HepG2 (cell line): ENCODE measurements around the gene TRMU. TPM values are rescaled to one million over a fixed set of nuclear protein-coding genes. Genes with fewer than 3 reads are reported as not detected.

Source experiments
- ATAC-seq: fragments of 200-7000 bp; cut with Tn5 transposase; 3 replicates; pipeline ENCODE4 v1.9.1; 2020; ENCODE audit warnings: mild to moderate bottlenecking, moderate library complexity
- BruUV-seq: library from RNA; stranded (reverse); fragments of 400-500 nt; replicated peaks from 2 replicates; lab custom pipeline; 2021; lab: Mats Ljungman, UMichigan
- CTCF ChIA-PET: fragments of 300-600 bp; formaldehyde crosslinking; extraction: SDS; loops from one replicate; lab custom pipeline; 2021; ENCODE audit warnings: low total read pairs, inconsistent platforms, low intra/inter-chr PET ratio; lab: Yijun Ruan, JAX
- POLR2A ChIA-PET: fragments of 350-600 bp; sonication (Branson Sonifier 250); formaldehyde crosslinking; loops from one replicate; lab custom pipeline; 2020; ENCODE audit warnings: antibody characterized with exemption, inconsistent platforms; lab: Yijun Ruan, JAX
- DNase-seq: peaks from one replicate; pipeline ENCODE4 v3.0.0-alpha.2; 2015; ENCODE audit warnings: low spot score
- FAIRE-seq: peaks from 3 replicates; lab custom pipeline; 2011; peaks lifted over from hg19 to GRCh38; lab: Jason Lieb, UNC
- H2AFZ ChIP-seq: one replicate; pipeline ENCODE4 v1.6.1; 2011; ENCODE audit warnings: low read length, inconsistent platforms
- H3K27ac ChIP-seq: fragments of 300-600 bp; 3 replicates; pipeline ENCODE4 v1.8.0; 2011; ENCODE audit warnings: mixed run types, mild to moderate bottlenecking, mixed read lengths, low read length, inconsistent platforms; ENCODE audit not compliant: insufficient read depth; ENCODE audit errors: extremely low read length
- H3K27me3 ChIP-seq, 2 experiments: fragments of 200-600 bp in 1 of 2; 2 replicates in 1 of 2; 3 replicates in 1 of 2; pipeline versions ENCODE4 v1.6.0 to v1.8.0; 2011; ENCODE audit warnings: low read length in 2 of 2, mild to moderate bottlenecking in 2 of 2, moderate library complexity in 2 of 2, inconsistent platforms in 1 of 2; ENCODE audit not compliant: insufficient read depth in 2 of 2, control insufficient read depth in 1 of 2
- H3K36me3 ChIP-seq, 2 experiments: fragments of 200-600 bp in 1 of 2; replicated peaks in 1 of 2; 2 replicates in 1 of 2; 3 replicates in 1 of 2; pipeline versions ENCODE4 v1.5.1 to v1.8.0; 2011; ENCODE audit warnings: low read length in 2 of 2, inconsistent platforms in 1 of 2; ENCODE audit not compliant: insufficient read depth in 2 of 2, control insufficient read depth in 1 of 2
- H3K4me1 ChIP-seq: 2 replicates; pipeline ENCODE4 v1.5.1; 2012; ENCODE audit warnings: low read length, inconsistent platforms; ENCODE audit not compliant: insufficient read depth
- H3K4me2 ChIP-seq: 2 replicates; pipeline ENCODE4 v1.6.0; 2011; ENCODE audit warnings: low read depth, low read length, inconsistent platforms
- H3K4me3 ChIP-seq, 3 experiments: fragments of 200-600 bp in 1 of 3; sonication (generic), shearing (Covaris generic) in 1 of 3; replicated peaks in 1 of 3; 2 replicates each; pipeline ENCODE4 v1.5.1; 2011 to 2016; ENCODE audit warnings: low read length in 3 of 3, inconsistent platforms in 2 of 3, low read depth in 2 of 3, mild to moderate bottlenecking in 2 of 3, control low read depth in 1 of 3, mixed read lengths in 1 of 3; ENCODE audit not compliant: insufficient read depth in 1 of 3
- H3K79me2 ChIP-seq: one replicate; pipeline ENCODE4 v1.6.1; 2011; ENCODE audit warnings: low read length, inconsistent platforms; ENCODE audit not compliant: insufficient read depth
- H3K9ac ChIP-seq: 2 replicates; pipeline ENCODE4 v1.6.0; 2011; ENCODE audit warnings: mild to moderate bottlenecking, low read depth, low read length, inconsistent platforms; ENCODE audit not compliant: insufficient read depth
- H3K9me3 ChIP-seq: 2 replicates; pipeline ENCODE4 v1.5.1; 2012; ENCODE audit warnings: mild to moderate bottlenecking, low read length
- H4K20me1 ChIP-seq: 2 replicates; pipeline ENCODE4 v1.6.0; 2011; ENCODE audit warnings: inconsistent platforms, mild to moderate bottlenecking, low read length, moderate library complexity; ENCODE audit not compliant: insufficient read depth
- ETV6 ChIP-seq: sonication (generic); formaldehyde crosslinking; conservative IDR thresholded peaks from 2 replicates; pipeline ENCODE4 v1.4.0; 2020; ENCODE audit warnings: missing genetic modification reagents
- GMEB1 ChIP-seq: sonication (generic); formaldehyde crosslinking; IDR thresholded peaks from 2 replicates; pipeline ENCODE4 v1.5.1; 2020; ENCODE audit warnings: missing genetic modification reagents, mild to moderate bottlenecking, borderline replicate concordance
- TERF1 ChIP-seq: sonication (generic); formaldehyde crosslinking; IDR thresholded peaks from 2 replicates; pipeline ENCODE4 v1.8.0; 2022; ENCODE audit warnings: mild to moderate bottlenecking, missing genetic modification reagents, moderate library complexity
- ZNF543 ChIP-seq: sonication (generic); formaldehyde crosslinking; IDR thresholded peaks from 2 replicates; pipeline ENCODE4 v1.4.0; 2020; ENCODE audit warnings: mild to moderate bottlenecking, missing genetic modification reagents
- WGBS: methylation state at CpG from one replicate; pipeline ENCODE4 v1.1.6; 2017; ENCODE audit warnings: low lambda C conversion rate; 5-methylcytosine and 5-hydroxymethylcytosine counted together
- in situ Hi-C: cut with HindIII; loops from 2 replicates; pipeline ENCODE4 v1.10.0; 2017; ENCODE audit warnings: low pct_unique_long_range_greater_than_20kb; ENCODE audit not compliant: extremely low pct_ligation_motif_present
- intact Hi-C: fragments of 100-400 bp; cut with micrococcal nuclease; formaldehyde crosslinking; loops from one replicate; pipeline ENCODE4 v1.10.0; 2022; ENCODE audit not compliant: unreplicated experiment
- polyA plus RNA-seq, 8 experiments: library from polyadenylated mRNA; depleted of rRNA in 3 of 8; stranded (reverse) in 7 of 8; unstranded in 1 of 8; fragments of >200 nt; fragmentation: Illumina TruSeq in 4 of 8; extraction: Trizol in 4 of 8; gene quantifications; 2 replicates each; pipeline versions ENCODE4 v1.2.1 to v1.2.3, GENCODE V29; 2011 to 2016; ENCODE audit warnings: low read depth in 4 of 8, missing spikeins in 1 of 8, mixed read lengths in 1 of 8; ENCODE audit not compliant: insufficient read depth in 1 of 8
- total RNA-seq, 5 experiments: library from RNA; depleted of rRNA; stranded (reverse); fragments of >200 nt; fragmentation: Illumina TruSeq; extraction: Trizol; gene quantifications; 2 replicates each; pipeline ENCODE4 v1.2.3, GENCODE V29; 2016; ENCODE audit warnings: low read depth in 1 of 5
- TF ChIP-seq, protein P1 (sequence below): IDR thresholded peaks from 2 replicates; pipeline ENCODE4 v1.6.1; 2018; ENCODE audit warnings: missing genetic modification reagents

The TRMU gene
- total and polyA plus RNA-seq, 2 of the 13 experiments (the other 11 are each of a cell fraction or from before 2014, with no cell fraction given) = 31.0 to 50.2 TPM

DNA sequence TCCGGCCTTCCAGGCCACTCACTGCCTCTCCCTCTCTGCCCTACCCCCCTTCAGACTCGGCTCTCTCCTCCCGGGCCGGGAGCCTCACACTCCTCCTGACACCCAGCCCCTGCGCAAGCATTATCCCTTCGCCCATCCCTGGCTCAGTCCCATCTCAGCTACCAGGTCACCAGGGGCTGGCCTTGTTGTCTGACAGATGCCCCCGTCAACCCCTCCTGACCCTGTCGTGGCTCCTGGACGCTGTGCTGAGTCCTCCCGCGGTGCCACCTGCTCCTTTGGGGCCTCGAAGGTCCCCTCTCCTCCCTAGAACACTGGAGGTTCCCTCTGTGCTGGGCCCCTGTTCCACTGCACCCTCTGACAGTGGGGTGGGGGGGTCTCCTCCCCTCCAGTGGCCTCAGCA is 32.9 kb downstream of the TRMU start:
- Histone ChIP-seq H3K27ac (no peak overlapping the region), H3K9ac (no peak overlapping the region), H3K4me3 (no peak overlapping the region), H3K79me2 (no peaks in the 10 kb centered on the region), H3K36me3 (no peaks in the 10 kb centered on the region), H3K9me3 (no peaks in the 10 kb centered on the region), H2AFZ (no peak overlapping the region), H3K4me2 (no peak overlapping the region), H4K20me1 (no peaks in the 10 kb centered on the region), H3K27me3 (no peaks in the 10 kb centered on the region), H3K4me1 (peaks cover 33% of the 10 kb centered on the region)
- no peak for ATAC-seq
- CTCF ChIA-PET = interaction anchor here (1.6 to 3.0 kb wide), 4 partner anchors 13 to 174 kb away, joined by 3 to 48 read pairs (median 12); no protein-coding TSS in a partner anchor
- TF ChIP-seq ZNF543 (no peak), TERF1 (CRISPR knock-in tag) (no peak), GMEB1 (CRISPR knock-in tag) (no peak), ETV6 (CRISPR knock-in tag) (no peak)
- TF ChIP-seq, protein P1, sequence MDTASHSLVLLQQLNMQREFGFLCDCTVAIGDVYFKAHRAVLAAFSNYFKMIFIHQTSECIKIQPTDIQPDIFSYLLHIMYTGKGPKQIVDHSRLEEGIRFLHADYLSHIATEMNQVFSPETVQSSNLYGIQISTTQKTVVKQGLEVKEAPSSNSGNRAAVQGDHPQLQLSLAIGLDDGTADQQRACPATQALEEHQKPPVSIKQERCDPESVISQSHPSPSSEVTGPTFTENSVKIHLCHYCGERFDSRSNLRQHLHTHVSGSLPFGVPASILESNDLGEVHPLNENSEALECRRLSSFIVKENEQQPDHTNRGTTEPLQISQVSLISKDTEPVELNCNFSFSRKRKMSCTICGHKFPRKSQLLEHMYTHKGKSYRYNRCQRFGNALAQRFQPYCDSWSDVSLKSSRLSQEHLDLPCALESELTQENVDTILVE (CRISPR knock-in tag) = no peak
- no TSS peak for BruUV-seq
- intact Hi-C loops (no loop called here), in situ Hi-C loops (loop anchor here (5.0 kb wide), 2 partner anchors 74 to 169 kb away; partner anchors contain the start of gene CELSR1)
- 80% methylated on average over 12 of the region's 12 CpGs for WGBS
- DNase-seq = no peak
- FAIRE-seq = no peak
- POLR2A ChIA-PET = interaction anchor here (1.2 to 1.5 kb wide), 4 partner anchors 9 to 63 kb away, joined by 3 to 33 read pairs (median 6); no protein-coding TSS in a partner anchor
